B cell (primary cell): ENCODE results near the gene C16orf46. TPM values are rescaled to one million over a fixed set of nuclear protein-coding genes. Genes with fewer than 3 reads are reported as not detected.

Source experiments
- ATAC-seq: fragments of 200-7000 bp; cut with Tn5 transposase; one replicate; pipeline ENCODE4 v1.10.0; 2021; ENCODE audit warnings: low read depth, mild to moderate bottlenecking, moderate number of reproducible peaks, moderate library complexity
- CTCF ChIA-PET: fragments of 350-600 bp; sonication (Branson Sonifier 250); formaldehyde crosslinking; loops from one replicate; lab custom pipeline; 2021; ENCODE audit warnings: antibody characterized with exemption, inconsistent platforms; lab: Charles Lee
- POLR2A ChIA-PET: fragments of 350-600 bp; sonication (Branson Sonifier 250); formaldehyde crosslinking; loops from one replicate; lab custom pipeline; 2021; ENCODE audit warnings: antibody characterized with exemption; lab: Charles Lee
- DNase-seq: peaks from one replicate; pipeline ENCODE4 v3.0.0; 2013
- H2AFZ ChIP-seq: 2 replicates; pipeline ENCODE4 v1.6.1; 2012; ENCODE audit warnings: mild to moderate bottlenecking, low read depth, low read length; ENCODE audit not compliant: insufficient read depth, poor library complexity, severe bottlenecking
- H3K27ac ChIP-seq, 2 donors: 1 replicate in 1 of 2; 2 replicates in 1 of 2; pipeline ENCODE4 v1.5.1; 2012 to 2013; ENCODE audit warnings: low read length in 2 of 2, mild to moderate bottlenecking in 2 of 2, moderate library complexity in 1 of 2
- H3K27me3 ChIP-seq, 4 experiments: fragments of 200-600 bp in 1 of 4; sonication (generic) in 1 of 4; replicated peaks in 1 of 4; 1 replicate in 2 of 4; 2 replicates in 2 of 4; pipeline versions ENCODE4 v1.6.1 to v1.7.0; 2013 to 2016; ENCODE audit warnings: low read length in 3 of 4, mild to moderate bottlenecking in 2 of 4, mixed read lengths in 1 of 4, moderate library complexity in 1 of 4; ENCODE audit not compliant: insufficient read depth in 4 of 4, control insufficient read depth in 3 of 4; ENCODE audit errors: control extremely low read depth in 1 of 4
- H3K36me3 ChIP-seq, 2 experiments: replicated peaks in 1 of 2; 1 replicate in 1 of 2; 2 replicates in 1 of 2; pipeline versions ENCODE4 v1.6.1 to v1.7.1; 2013; ENCODE audit warnings: low read length in 1 of 2; ENCODE audit not compliant: insufficient read depth in 2 of 2, control insufficient read depth in 1 of 2; ENCODE audit errors: control extremely low read depth in 1 of 2, extremely low read depth in 1 of 2
- H3K4me1 ChIP-seq, 2 donors: fragments of 200-600 bp in 1 of 2; sonication (generic) in 1 of 2; 1 replicate in 1 of 2; 2 replicates in 1 of 2; pipeline versions ENCODE4 v1.5.1 to v1.6.1; 2013 to 2017; ENCODE audit warnings: low read length in 2 of 2; ENCODE audit not compliant: control insufficient read depth in 2 of 2, insufficient read depth in 2 of 2
- H3K4me2 ChIP-seq: replicated peaks from 2 replicates; pipeline ENCODE3; 2012; ENCODE audit warnings: mild to moderate bottlenecking, low read depth, low read length; ENCODE audit not compliant: poor library complexity, severe bottlenecking
- H3K4me3 ChIP-seq, 5 experiments: fragments of 200-600 bp in 1 of 5; sonication (generic) in 1 of 5; 1 replicate in 3 of 5; 2 replicates in 2 of 5; pipeline versions ENCODE4 v1.5.1 to v1.7.0; 2011 to 2016; ENCODE audit warnings: low read length in 4 of 5, mild to moderate bottlenecking in 4 of 5, low read depth in 2 of 5, control low read depth in 1 of 5, moderate library complexity in 1 of 5; ENCODE audit not compliant: insufficient read depth in 1 of 5; ENCODE audit errors: control extremely low read depth in 1 of 5, extremely low read depth in 1 of 5
- H3K79me2 ChIP-seq: fragments of 200-600 bp; sonication (generic); one replicate; pipeline ENCODE4 v1.6.0; 2016; ENCODE audit warnings: low read length; ENCODE audit not compliant: control insufficient read depth, insufficient read depth
- H3K9ac ChIP-seq: fragments of 200-600 bp; sonication (generic); 2 replicates; pipeline ENCODE4 v1.6.1; 2017; ENCODE audit warnings: mild to moderate bottlenecking, low read length, moderate library complexity
- H3K9me3 ChIP-seq, 3 donors: one replicate each; pipeline versions ENCODE4 v1.6.1 to v1.7.1; 2013; ENCODE audit warnings: low read length in 2 of 3; ENCODE audit not compliant: control insufficient read depth in 2 of 3, insufficient read depth in 1 of 3; ENCODE audit errors: control extremely low read depth in 1 of 3
- H4K20me1 ChIP-seq: 2 replicates; pipeline ENCODE4 v1.6.0; 2012; ENCODE audit warnings: mild to moderate bottlenecking, low read length; ENCODE audit not compliant: insufficient read depth, control insufficient read depth, poor library complexity, severe bottlenecking
- H3K27ac Mint-ChIP-seq: one replicate; pipeline ENCODE4 v1.8.0; 2021; ENCODE audit warnings: mixed read lengths
- H3K27me3 Mint-ChIP-seq: one replicate; pipeline ENCODE4 v1.8.0; 2021; ENCODE audit warnings: mixed read lengths
- H3K4me1 Mint-ChIP-seq: one replicate; pipeline ENCODE4 v1.8.0; 2021; ENCODE audit warnings: mixed read lengths
- H3K4me3 Mint-ChIP-seq: one replicate; pipeline ENCODE4 v1.8.0; 2021; ENCODE audit warnings: mixed read lengths
- H3K9me3 Mint-ChIP-seq: one replicate; pipeline ENCODE4 v1.8.0; 2022; ENCODE audit warnings: mixed read lengths; ENCODE audit not compliant: insufficient read depth
- CTCF ChIP-seq: fragments of 200-600 bp; IDR thresholded peaks from one replicate; pipeline ENCODE4 v1.8.0; 2022; ENCODE audit warnings: antibody characterized with exemption, mild to moderate bottlenecking
- EZH2 ChIP-seq: IDR thresholded peaks from 2 replicates; pipeline ENCODE4 v1.6.1; 2012; ENCODE audit warnings: borderline replicate concordance, low read depth, mild to moderate bottlenecking, moderate library complexity, low read length; ENCODE audit not compliant: insufficient read depth, poor library complexity, severe bottlenecking
- WGBS: methylation state at CpG from one replicate; pipeline ENCODE4 v1.1.5; 2013; ENCODE audit warnings: missing lambda C conversion rate; ENCODE audit not compliant: insufficient coverage; 5-methylcytosine and 5-hydroxymethylcytosine counted together
- intact Hi-C: fragments of 100-400 bp; cut with micrococcal nuclease; formaldehyde crosslinking; loops from one replicate; pipeline ENCODE4 v1.10.0; 2022
- polyA plus RNA-seq: library from polyadenylated mRNA; depleted of rRNA; stranded (reverse); fragments of >200 nt; gene quantifications from 2 replicates; pipeline ENCODE4 v1.2.3, GENCODE V29; 2012
- total RNA-seq, 2 donors: library from RNA; stranded (reverse); fragments of 120-200 nt in 1 of 2; gene quantifications; 1 replicate in 1 of 2; 2 replicates in 1 of 2; pipeline versions ENCODE4 v1.2.3 to v1.2.4, GENCODE V29; 2013 to 2022

C16orf46 gene
- total and polyA plus RNA-seq, 2 donors (not counting 1 experiment from before 2014, with no cell fraction given): 0.28 TPM; not detected in 1

- Histone ChIP-seq H3K4me2 (peak overlapping the region; percentile 87), H3K36me3 (peaks cover 3 to 4% of the 10 kb centered on the region in 2 experiments), H3K27ac (peak overlapping the region in 1 of 2 donors; percentile 40), H4K20me1 (peaks cover 18% of the 10 kb centered on the region), H3K9ac (peak overlapping the region; percentile 67), H3K9me3 (no peaks in the 10 kb centered on the region), H2AFZ (peak overlapping the region; percentile 74), H3K27me3 (no peaks in the 10 kb centered on the region), H3K4me3 (peak overlapping the region; percentile 49 to 76 (median 66)), H3K4me1 (peaks cover 14 to 16% of the 10 kb centered on the region in 2 donors), H3K79me2 (peaks cover 37% of the 10 kb centered on the region)
- H3K9me3 Mint-ChIP-seq: no peaks in the 10 kb centered on the region
- H3K27ac Mint-ChIP-seq: peak overlapping the region; percentile 66
- peaks cover 22% of the 10 kb centered on the region for H3K4me1 Mint-ChIP-seq
- DNase-seq (no peak), ATAC-seq (peak; percentile 55)
- POLR2A ChIA-PET: interaction anchor here (0.5 to 1.4 kb wide), 3 partner anchors 29 to 82 kb away, joined by 3 to 6 read pairs (median 3); partner anchors contain the start of genes CENPN and CMC2
- WGBS: under 1% methylated on average over 78 of the region's 80 CpGs
- H3K4me3 Mint-ChIP-seq: peak overlapping the region; percentile 86
- CTCF ChIA-PET: interaction anchor here (0.6 to 10.0 kb wide), 21 partner anchors 8 to 703 kb away, joined by 3 to 99 read pairs (median 4); partner anchors contain the start of genes C16orf46, CENPN and CMC2
- TF ChIP-seq CTCF (no peak), EZH2 (no peak)
- no peaks in the 10 kb centered on the region for H3K27me3 Mint-ChIP-seq
- intact Hi-C loops: loop anchor here (1.0 to 10.0 kb wide), 5 partner anchors 29 to 703 kb away; partner anchors contain the start of genes C16orf46, CENPN, GAN and GCSH
Measured at GRCh38 chr16:81035975-81036750, 40.9 kb downstream of the C16orf46 start.
